ENCODE measurements around the gene CPTP.
"Not testable (repeated sequence)": the region's sequence is repeated elsewhere in the genome, so short reads cannot be mapped to it uniquely, and the experiment has no call there.

The CPTP gene

GRCh38 chr1:1315435-1315954 lies 9.1 kb upstream of the CPTP start:
- H3K4me3 ChIP-seq (ENCODE audit: low read depth, low read length): no peak overlapping the region
- TF ChIP-seq CTCF (IDR thresholded peaks at IDR 0.05; ENCODE audit: low read depth, low read length) (no peak), MYC (IDR thresholded peaks at IDR 0.05; ENCODE audit: low read depth, low read length) (no peak), POLR2A (IDR thresholded peaks at IDR 0.05; ENCODE audit: extremely low read depth, insufficient read length) (no peak), MAX (IDR thresholded peaks at IDR 0.05; ENCODE audit: low read depth, low read length) (no peak)
- no peak for DNase-seq (ENCODE audit: low read depth)

GRCh38 chr1:1316199-1316598 lies 8.4 kb upstream of the CPTP start:
- not testable (repeated sequence) for DNase-seq (ENCODE audit: low read depth); H3K4me3 ChIP-seq (ENCODE audit: low read depth, low read length)

- DNase-seq (ENCODE audit: low read depth): no peak
- no peak overlapping the region for H3K4me3 ChIP-seq (ENCODE audit: low read depth, low read length)
- TF ChIP-seq POLR2A (IDR thresholded peaks at IDR 0.05; ENCODE audit: extremely low read depth, insufficient read length) (no peak), CTCF (IDR thresholded peaks at IDR 0.05; ENCODE audit: low read depth, low read length) (no peak)
Measured at GRCh38 chr1:1317420-1317819, 7.2 kb upstream of the CPTP start.

- H3K4me3 ChIP-seq (ENCODE audit: low read depth, low read length): no peak overlapping the region
- DNase-seq (ENCODE audit: low read depth): no peak
- TF ChIP-seq POLR2A (IDR thresholded peaks at IDR 0.05; ENCODE audit: extremely low read depth, insufficient read length): no peak
- no peak for TF ChIP-seq CTCF (IDR thresholded peaks at IDR 0.05; ENCODE audit: low read depth, low read length)
- no peak for TF ChIP-seq MAX (IDR thresholded peaks at IDR 0.05; ENCODE audit: low read depth, low read length)
- TF ChIP-seq MYC (IDR thresholded peaks at IDR 0.05; ENCODE audit: low read depth, low read length): no peak
Measured at GRCh38 chr1:1318131-1318652, 6.4 kb upstream of the CPTP start.

DNA sequence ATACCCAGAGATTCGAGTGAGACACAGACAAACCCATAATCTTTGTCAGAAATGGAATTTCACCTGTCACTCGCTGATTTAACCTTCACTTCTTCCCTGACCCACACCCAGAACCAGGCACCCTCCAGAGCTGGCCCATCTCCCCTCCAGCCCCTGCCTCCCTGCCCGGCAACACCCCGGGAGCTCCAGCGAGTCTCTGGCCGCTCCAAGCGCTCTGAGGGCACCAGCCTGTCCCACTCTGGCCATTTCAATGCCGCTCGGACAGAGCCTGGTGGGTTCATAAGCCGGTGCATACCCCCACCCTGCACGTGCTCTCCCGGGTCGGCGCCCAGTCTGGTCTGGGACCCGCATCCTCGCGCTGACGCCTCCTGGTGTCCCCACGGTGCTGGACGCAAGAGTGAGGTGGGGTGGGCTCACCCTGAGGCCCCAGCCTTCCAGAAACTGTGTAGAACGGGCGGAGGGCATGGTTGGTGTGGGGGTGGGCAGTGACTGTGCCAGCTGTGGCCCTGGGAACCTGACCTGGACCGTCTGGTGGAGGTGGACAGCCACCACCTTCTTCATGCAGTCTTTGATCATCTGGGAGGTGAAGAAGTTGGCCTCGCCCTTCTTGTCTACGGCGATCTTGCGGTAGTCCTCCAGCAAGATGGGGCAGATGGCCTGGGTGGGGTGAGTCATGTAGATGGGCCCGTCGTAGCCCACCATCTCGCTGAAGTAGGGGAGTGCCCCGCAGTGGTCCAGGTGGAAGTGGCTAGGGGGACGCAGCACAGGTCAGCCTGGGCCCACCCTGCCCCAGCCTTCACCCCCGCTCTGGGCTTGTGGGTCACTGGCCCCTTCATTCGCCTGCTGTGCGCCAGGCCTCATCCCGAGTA lies 5.6 kb upstream of the CPTP start:
- no peak for TF ChIP-seq MAX (IDR thresholded peaks at IDR 0.05; ENCODE audit: low read depth, low read length)
- no peak for TF ChIP-seq CTCF (IDR thresholded peaks at IDR 0.05; ENCODE audit: low read depth, low read length)
- TF ChIP-seq MYC (IDR thresholded peaks at IDR 0.05; ENCODE audit: low read depth, low read length): no peak
- no peak for TF ChIP-seq POLR2A (IDR thresholded peaks at IDR 0.05; ENCODE audit: extremely low read depth, insufficient read length)
- no peak overlapping the region for H3K4me3 ChIP-seq (ENCODE audit: low read depth, low read length)
- no peak for DNase-seq (ENCODE audit: low read depth)

DNA sequence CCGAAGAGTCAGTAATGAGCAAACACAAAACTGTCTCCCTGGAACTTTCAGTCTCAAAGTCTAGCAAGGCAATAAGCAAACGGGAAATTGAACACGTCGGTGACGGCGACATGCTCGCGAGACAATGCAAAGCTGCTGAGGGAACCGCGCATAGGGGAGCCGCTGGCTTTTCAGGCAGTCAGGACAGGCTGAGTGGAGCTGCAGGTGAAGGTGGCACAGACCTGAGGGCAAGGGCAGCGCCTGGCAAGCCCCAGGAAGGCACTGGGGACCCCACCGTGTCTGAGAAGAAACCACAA lies 5.0 kb upstream of the CPTP start:
- no peak for TF ChIP-seq MAX (IDR thresholded peaks at IDR 0.05; ENCODE audit: low read depth, low read length)
- no peak for TF ChIP-seq CTCF (IDR thresholded peaks at IDR 0.05; ENCODE audit: low read depth, low read length)
- no peak for TF ChIP-seq MYC (IDR thresholded peaks at IDR 0.05; ENCODE audit: low read depth, low read length)
- TF ChIP-seq POLR2A (IDR thresholded peaks at IDR 0.05; ENCODE audit: extremely low read depth, insufficient read length): no peak
- no peak overlapping the region for H3K4me3 ChIP-seq (ENCODE audit: low read depth, low read length)
- no peak for DNase-seq (ENCODE audit: low read depth)
